K562 (cell line): ENCODE results near the gene SRPK3. TPM values are rescaled to one million over a fixed set of nuclear protein-coding genes. Genes with fewer than 3 reads are reported as not detected.
A peak's percentile ranks its signal among the peaks of the same experiment; 100 is the strongest.

Experiments
- ATAC-seq: fragments of 200-7000 bp; cut with Tn5 transposase; 3 replicates; pipeline ENCODE4 v1.9.1; 2020; ENCODE audit warnings: moderate library complexity
- BruUV-seq: library from RNA; stranded (reverse); fragments of 400-500 nt; replicated peaks from 2 replicates; lab custom pipeline; 2021; lab: Mats Ljungman, UMichigan
- CTCF ChIA-PET: fragments of 300-600 bp; formaldehyde crosslinking; extraction: SDS; loops from one replicate; lab custom pipeline; 2021; ENCODE audit warnings: low intra/inter-chr PET ratio; lab: Yijun Ruan, JAX
- POLR2A ChIA-PET: fragments of 300-600, 350-650 bp; sonication (Branson Sonifier 250); formaldehyde crosslinking; extraction: SDS; loops from one replicate; lab custom pipeline; 2021; ENCODE audit warnings: antibody characterized with exemption, inconsistent platforms; lab: Yijun Ruan, JAX
- DNase-seq, 4 experiments: peaks; one replicate each; pipeline versions ENCODE4 v3.0.0 to v3.0.0-alpha.2; 2011 to 2018; ENCODE audit warnings: low spot score in 3 of 4, mixed read lengths in 3 of 4; ENCODE audit errors: extremely low read depth in 1 of 4
- FAIRE-seq: peaks from 2 replicates; lab custom pipeline; 2011; peaks lifted over from hg19 to GRCh38; lab: Jason Lieb, UNC
- H2AFZ ChIP-seq: 2 replicates; pipeline ENCODE4 v1.6.0; 2011; ENCODE audit warnings: low read depth, low read length, control low read depth, inconsistent platforms
- H3K27ac ChIP-seq: fragments of 200-600 bp; 3 replicates; pipeline ENCODE4 v1.8.0; 2011; ENCODE audit warnings: low read depth, mild to moderate bottlenecking, control low read depth, inconsistent platforms, low read length, moderate library complexity, mixed read lengths; ENCODE audit errors: extremely low read depth
- H3K27me3 ChIP-seq, 2 experiments: fragments of 300-600 bp in 1 of 2; 2 replicates in 1 of 2; 3 replicates in 1 of 2; pipeline versions ENCODE4 v1.6.0 to v1.8.0; 2011; ENCODE audit warnings: inconsistent platforms in 2 of 2, low read length in 2 of 2, mild to moderate bottlenecking in 1 of 2, mixed read lengths in 1 of 2, moderate library complexity in 1 of 2; ENCODE audit not compliant: control insufficient read depth in 2 of 2, insufficient read depth in 2 of 2
- H3K36me3 ChIP-seq: fragments of 300-600 bp; 3 replicates; pipeline ENCODE4 v1.8.0; 2011; ENCODE audit warnings: mild to moderate bottlenecking, low read length, inconsistent platforms; ENCODE audit not compliant: control insufficient read depth, insufficient read depth
- H3K4me1 ChIP-seq, 2 experiments: fragments of 200-600 bp in 1 of 2; replicated peaks in 1 of 2; 2 replicates in 1 of 2; 3 replicates in 1 of 2; pipeline versions ENCODE4 v1.5.1 to v1.8.0; 2011; ENCODE audit warnings: inconsistent platforms in 2 of 2, low read length in 2 of 2, mild to moderate bottlenecking in 1 of 2, mixed read lengths in 1 of 2, moderate library complexity in 1 of 2; ENCODE audit not compliant: control insufficient read depth in 2 of 2, insufficient read depth in 2 of 2
- H3K4me2 ChIP-seq: 2 replicates; pipeline ENCODE4 v1.6.1; 2011; ENCODE audit warnings: low read length, control low read depth, inconsistent platforms, mixed read lengths; ENCODE audit not compliant: insufficient read depth
- H3K4me3 ChIP-seq: fragments of 200-600 bp; sonication (generic), shearing (Covaris generic); 2 replicates; pipeline ENCODE4 v1.5.1; 2016; ENCODE audit warnings: control low read depth, inconsistent platforms
- H3K79me2 ChIP-seq: fragments of 200-600 bp; 3 replicates; pipeline ENCODE4 v1.8.0; 2011; ENCODE audit warnings: low read length, inconsistent platforms; ENCODE audit not compliant: control insufficient read depth, insufficient read depth
- H3K9ac ChIP-seq, 2 experiments: 2 replicates each; pipeline versions ENCODE4 v1.6.0 to v1.6.1; 2011; ENCODE audit warnings: low read depth in 2 of 2, low read length in 2 of 2, control low read depth in 1 of 2, inconsistent platforms in 1 of 2, mild to moderate bottlenecking in 1 of 2, mixed read lengths in 1 of 2; ENCODE audit not compliant: insufficient read depth in 1 of 2
- H3K9me1 ChIP-seq: one replicate; pipeline ENCODE4 v1.6.0; 2011; ENCODE audit warnings: inconsistent platforms, mild to moderate bottlenecking, low read length, moderate library complexity; ENCODE audit not compliant: control insufficient read depth, insufficient read depth
- H3K9me3 ChIP-seq: replicated peaks from 2 replicates; pipeline ENCODE4 v1.5.1; 2011; ENCODE audit warnings: low read depth, low read length, inconsistent platforms; ENCODE audit not compliant: control insufficient read depth, insufficient read depth
- H4K20me1 ChIP-seq: replicated peaks from 2 replicates; pipeline ENCODE4 v1.6.1; 2011; ENCODE audit warnings: low read length, inconsistent platforms, mixed read lengths; ENCODE audit not compliant: control insufficient read depth, insufficient read depth
- CXXC5 ChIP-seq: fragments of 250-450 bp; sonication (Bioruptor Pico); IDR thresholded peaks from 2 replicates; pipeline ENCODE4 v1.8.0; 2022; ENCODE audit warnings: inconsistent platforms, mild to moderate bottlenecking, moderate library complexity
- DEAF1 ChIP-seq: fragments of 450-650 bp; formaldehyde crosslinking; IDR thresholded peaks from 2 replicates; pipeline ENCODE4 v1.4.0; 2020; ENCODE audit warnings: mild to moderate bottlenecking, moderate library complexity
- ETV5 ChIP-seq: sonication (generic); formaldehyde crosslinking; IDR thresholded peaks from 2 replicates; pipeline ENCODE4 v1.4.0; 2020; ENCODE audit warnings: low read depth, mild to moderate bottlenecking, missing genetic modification reagents
- KHSRP ChIP-seq: fragments of 450-650 bp; IDR thresholded peaks from 2 replicates; pipeline ENCODE4 v1.6.1; 2017
- MAZ ChIP-seq, 2 experiments: fragments of 450-650 bp in 1 of 2; sonication (generic) in 1 of 2; formaldehyde crosslinking; IDR thresholded peaks in 1 of 2; conservative IDR thresholded peaks in 1 of 2; 2 replicates each; pipeline versions ENCODE4 v1.4.0 to v1.5.0; 2020; ENCODE audit warnings: mild to moderate bottlenecking in 1 of 2, missing genetic modification reagents in 1 of 2
- PCBP2 ChIP-seq: fragments of 200-400 bp; formaldehyde crosslinking; IDR thresholded peaks from 2 replicates; pipeline ENCODE4 v1.6.1; 2018; ENCODE audit warnings: low read length, low read depth, mild to moderate bottlenecking, moderate library complexity; ENCODE audit not compliant: poor library complexity, severe bottlenecking
- RNF219 ChIP-seq: fragments of 250-450 bp; sonication (Bioruptor Pico); IDR thresholded peaks from 2 replicates; pipeline ENCODE4 v1.5.0; 2022; ENCODE audit warnings: mild to moderate bottlenecking
- SIN3A ChIP-seq, 2 experiments: fragments of 150-350 bp in 1 of 2; IDR thresholded peaks; 2 replicates each; pipeline ENCODE4 v1.6.1; 2011 to 2016; ENCODE audit warnings: borderline replicate concordance in 2 of 2, low read depth in 2 of 2, low read length in 2 of 2, mild to moderate bottlenecking in 2 of 2, moderate library complexity in 2 of 2; ENCODE audit not compliant: control insufficient read depth in 1 of 2
- ZBTB1 ChIP-seq: sonication (generic); formaldehyde crosslinking; IDR thresholded peaks from 2 replicates; pipeline ENCODE4 v1.8.1; 2023; ENCODE audit warnings: missing genetic modification reagents, low read depth, mild to moderate bottlenecking, borderline replicate concordance
- ZNF146 ChIP-seq: IDR thresholded peaks from one replicate; pipeline ENCODE4 v1.6.1; 2018; ENCODE audit warnings: missing compliant biosample characterization; ENCODE audit not compliant: unreplicated experiment
- ZNF445 ChIP-seq: fragments of 250-450 bp; sonication (Bioruptor Pico); IDR thresholded peaks from 2 replicates; pipeline ENCODE4 v1.4.0; 2020; ENCODE audit warnings: low read depth, mild to moderate bottlenecking, moderate library complexity
- ZNF57 ChIP-seq: fragments of 450-650 bp; formaldehyde crosslinking; IDR thresholded peaks from 2 replicates; pipeline ENCODE4 v1.4.0; 2020; ENCODE audit warnings: mild to moderate bottlenecking, moderate library complexity
- ZNF76 ChIP-seq: fragments of 250-450 bp; sonication (Bioruptor Pico); IDR thresholded peaks from 2 replicates; pipeline ENCODE4 v1.4.0; 2020; ENCODE audit warnings: mild to moderate bottlenecking, moderate library complexity, borderline replicate concordance
- WGBS: fragments of 100-300 bp; shearing (Covaris generic); methylation state at CpG from one replicate; pipeline ENCODE4 v1.1.6; 2016; ENCODE audit warnings: low coverage, mixed read lengths; ENCODE audit not compliant: insufficient coverage; ENCODE audit errors: missing lambda C conversion rate; 5-methylcytosine and 5-hydroxymethylcytosine counted together
- in situ Hi-C: fragments of 300-500 bp; cut with MboI; formaldehyde crosslinking; loops from 4 replicates; pipeline ENCODE4 v1.15.0; 2018; ENCODE audit warnings: inconsistent platforms, mixed read lengths
- intact Hi-C: fragments of 100-400 bp; cut with micrococcal nuclease; formaldehyde crosslinking; loops from 2 replicates; pipeline ENCODE4 v1.14.2; 2022
- polyA plus RNA-seq, 8 experiments: library from polyadenylated mRNA; depleted of rRNA in 4 of 8; stranded (reverse) in 5 of 8; unstranded in 3 of 8; fragments of >200 nt; fragmentation: Nextera tagmentation in 2 of 8; fragmentation: Illumina TruSeq in 1 of 8; extraction: Ambion mirVana in 2 of 8; extraction: Trizol in 1 of 8; gene quantifications; 2 replicates each; pipeline versions ENCODE4 v1.2.1 to v1.2.3, GENCODE V29; 2011 to 2014; ENCODE audit warnings: inconsistent platforms in 1 of 8, missing spikeins in 1 of 8
- total RNA-seq, 7 experiments: library from RNA; depleted of rRNA in 6 of 7; stranded (reverse); fragments of >200 nt in 6 of 7; fragmentation: Illumina TruSeq in 2 of 7; extraction: Trizol in 2 of 7; gene quantifications; 2 replicates each; pipeline versions ENCODE4 v1.2.1 to v1.2.3, GENCODE V29; 2011 to 2021; ENCODE audit warnings: low replicate concordance in 1 of 7
- TF ChIP-seq, protein P1 (sequence below): fragments of 250-450 bp; sonication (Bioruptor Pico); IDR thresholded peaks from 2 replicates; pipeline ENCODE4 v1.5.0; 2021

Gene SRPK3
- total and polyA plus RNA-seq, 9 of the 15 experiments (the other 6 are each of a cell fraction or from before 2014, with no cell fraction given): 0.01 to 0.09 (median 0.04) TPM; not detected in 2

- TF ChIP-seq ETV5 (CRISPR knock-in tag) (no peak), DEAF1 (CRISPR knock-in tag) (peak; percentile 51), CXXC5 (CRISPR knock-in tag) (peak; percentile 32; the same call in 1 of the 2 replicates), ZNF57 (no peak)
These were observed 16.7 kb upstream of the SRPK3 start, which contains the start of gene PLXNB3 (continued) for GRCh38 chrX:153763989-153764755.

GRCh38 chrX:153764786-153765137 lies 16.1 kb upstream of the SRPK3 start:
- BruUV-seq: no TSS peak
- H3K4me3 ChIP-seq: peak overlapping the region; percentile 51
- H3K27me3 ChIP-seq: no peaks in the 10 kb centered on the region
- TF ChIP-seq PCBP2 (no peak), SIN3A (IDR thresholded peaks at IDR 0.05; ENCODE audit: borderline replicate concordance in 2 of 2, control insufficient read depth in 1 of 2, low read depth in 2 of 2, low read length in 2 of 2) (no peak), RNF219 (CRISPR knock-in tag) (no peak), MAZ (CRISPR knock-in tag; conservative IDR thresholded peaks at IDR 0.05 in 1 of 2, IDR thresholded peaks at IDR 0.05 in 1 of 2) (no peak), ZNF146 (CRISPR knock-in tag) (no peak), ZNF76 (no peak), ZNF445 (CRISPR knock-in tag) (no peak), ZBTB1 (CRISPR knock-in tag) (no peak), KHSRP (no peak)
- TF ChIP-seq, protein P1, sequence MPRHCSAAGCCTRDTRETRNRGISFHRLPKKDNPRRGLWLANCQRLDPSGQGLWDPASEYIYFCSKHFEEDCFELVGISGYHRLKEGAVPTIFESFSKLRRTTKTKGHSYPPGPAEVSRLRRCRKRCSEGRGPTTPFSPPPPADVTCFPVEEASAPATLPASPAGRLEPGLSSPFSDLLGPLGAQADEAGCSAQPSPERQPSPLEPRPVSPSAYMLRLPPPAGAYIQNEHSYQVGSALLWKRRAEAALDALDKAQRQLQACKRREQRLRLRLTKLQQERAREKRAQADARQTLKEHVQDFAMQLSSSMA (CRISPR knock-in tag): no peak
- in situ Hi-C loops: no loop called here
- CTCF ChIA-PET: interaction anchor here (0.8 to 1.4 kb wide), 2 partner anchors 183 to 189 kb away, joined by 3 to 7 read pairs; no protein-coding TSS in a partner anchor
- no peak overlapping the region for H2AFZ ChIP-seq
- 51% methylated on average over 4 of the region's 7 CpGs for WGBS
- H3K9ac ChIP-seq: peak overlapping the region; percentile 92 to 96
- no peaks in the 10 kb centered on the region for H4K20me1 ChIP-seq
- no peaks in the 10 kb centered on the region for H3K9me3 ChIP-seq
- peaks cover 14% of the 10 kb centered on the region for H3K79me2 ChIP-seq
- H3K36me3 ChIP-seq: no peaks in the 10 kb centered on the region
- POLR2A ChIA-PET: interaction anchor here (0.8 kb wide), 1 partner anchor 88 kb away, joined by 3 read pairs; no protein-coding TSS in a partner anchor
- peak overlapping the region; percentile 87 for H3K4me2 ChIP-seq
- intact Hi-C loops: loop anchor here (2.0 to 5.0 kb wide), 3 partner anchors 30 to 182 kb away; partner anchors contain the start of genes ARHGAP4, IDH3G and SSR4
- DNase-seq (no peak), ATAC-seq (no peak), FAIRE-seq (no peak)
- peak overlapping the region; percentile 99 for H3K27ac ChIP-seq
- peaks cover 15 to 72% of the 10 kb centered on the region in 2 experiments for H3K4me1 ChIP-seq
- no peaks in the 10 kb centered on the region for H3K9me1 ChIP-seq
